Suppressor macrophage treated with lipopolysaccharide for 1 hour (primary cell): Measurements from ENCODE around the gene MYO1F.
"Not testable (repeated sequence)": the region's sequence is repeated elsewhere in the genome, so short reads cannot be mapped to it uniquely, and the experiment has no call there.

Source experiments
- DNase-seq, 3 donors: peaks; one replicate each; pipeline ENCODE4 v3.0.0-alpha.2; 2020 to 2022

MYO1F gene

DNA sequence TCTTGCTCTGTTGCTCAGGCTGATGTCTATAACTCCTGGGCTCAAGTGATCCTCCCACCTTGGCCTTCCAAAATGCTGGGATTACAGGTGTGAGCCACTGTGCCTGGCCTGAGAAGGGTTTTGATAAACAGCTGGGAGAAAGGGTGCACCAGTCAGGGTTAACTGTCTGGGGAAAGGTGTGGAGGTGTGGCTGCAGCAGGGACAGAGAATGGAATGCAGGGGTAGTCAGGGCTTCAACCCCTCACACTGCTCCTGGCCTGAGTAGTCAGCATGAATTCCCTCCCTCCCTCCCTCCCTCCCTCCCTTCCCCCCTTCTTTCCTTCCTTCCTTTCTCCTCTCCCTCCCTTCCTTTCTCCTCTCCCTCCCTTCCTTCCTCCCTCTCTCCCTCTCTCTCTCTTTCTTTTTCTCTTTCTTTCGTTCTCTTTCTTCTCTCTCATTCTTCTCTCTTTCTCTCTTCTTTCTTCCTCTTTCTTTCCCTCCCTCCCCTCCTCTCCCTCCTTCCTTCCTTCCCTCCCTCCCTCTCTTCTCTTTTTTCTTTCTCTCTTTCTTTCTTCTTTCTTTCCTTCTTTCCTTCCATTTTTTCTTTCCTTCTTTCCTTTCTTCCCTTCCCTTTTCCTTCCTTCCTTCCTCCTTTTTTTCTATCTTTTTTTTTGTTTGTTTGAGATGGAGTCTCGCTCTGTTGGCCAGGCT, 16.0 kb downstream of the MYO1F start:
- no peak for DNase-seq

DNA sequence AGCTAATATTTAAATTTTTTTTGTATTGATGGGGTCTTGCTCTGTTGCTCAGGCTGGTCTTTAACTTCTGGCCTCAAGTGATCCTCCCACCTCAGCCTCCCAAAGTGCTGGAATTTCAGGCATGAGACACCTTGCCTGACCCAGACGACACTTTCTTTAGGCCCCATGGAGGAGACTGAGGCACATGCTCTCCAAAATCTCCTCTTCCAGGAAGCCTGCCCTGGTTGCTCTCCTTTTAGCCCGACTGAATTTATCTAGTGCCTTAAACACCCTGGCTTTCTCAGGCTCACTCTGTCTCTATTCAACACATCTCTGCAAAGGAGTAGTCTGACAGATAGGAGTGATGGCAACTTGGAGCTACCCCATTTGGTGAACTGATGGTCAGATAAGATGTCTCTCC, 18.9 kb downstream of the MYO1F start:
- DNase-seq, result no peak

DNA sequence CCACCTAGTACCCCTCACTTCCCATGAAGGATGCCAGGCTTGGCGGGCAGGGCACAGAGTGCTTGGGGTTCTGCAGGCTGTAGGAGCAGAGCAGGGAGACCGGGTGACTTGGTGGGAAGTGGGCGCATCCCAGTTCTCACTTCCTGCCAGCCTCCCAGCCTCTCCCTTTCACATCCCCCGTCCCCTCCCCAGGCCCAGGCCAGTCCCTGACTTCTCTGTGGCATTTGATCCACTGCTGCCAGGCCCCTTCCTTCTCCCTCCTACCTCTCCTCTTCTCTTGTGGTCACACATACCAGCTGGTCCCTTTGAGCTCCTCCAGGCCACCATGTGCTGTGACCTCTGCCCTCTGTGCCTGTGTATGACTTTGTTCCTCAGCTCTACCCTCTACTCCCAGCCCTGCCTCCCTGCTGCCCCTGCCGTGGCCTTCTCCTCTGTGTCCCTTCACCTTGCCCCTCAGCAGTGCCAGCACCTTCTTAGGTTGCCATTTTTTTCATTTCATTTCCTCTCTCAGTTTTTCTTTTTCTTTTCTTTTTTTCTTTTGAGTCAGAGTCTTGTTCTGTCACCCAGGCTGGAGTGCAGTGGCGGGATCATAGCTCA, 19.5 kb downstream of the MYO1F start:
- DNase-seq, result peak in 2 of 3 donors; percentile 26 to 59

DNA sequence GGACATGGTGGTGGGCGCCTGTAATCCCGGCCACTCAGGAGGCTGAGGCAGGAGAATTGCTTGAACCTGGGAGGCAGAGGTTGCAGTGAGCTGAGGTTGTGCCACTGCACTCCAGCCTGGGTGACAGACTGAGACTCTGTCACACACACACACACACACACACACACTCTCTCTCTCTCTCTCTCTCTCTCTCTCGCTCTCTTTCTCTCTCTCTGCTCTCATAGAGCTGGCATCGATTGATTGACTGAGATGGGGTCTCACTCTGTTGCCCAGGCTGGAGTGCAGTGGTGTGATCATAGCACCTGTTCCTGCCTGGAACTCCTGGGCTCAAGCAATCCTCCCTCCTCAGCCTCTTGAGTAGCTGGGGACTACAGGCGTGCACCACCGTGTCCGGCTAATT, 23.5 kb downstream of the MYO1F start:
- not testable (repeated sequence) for DNase-seq

DNA sequence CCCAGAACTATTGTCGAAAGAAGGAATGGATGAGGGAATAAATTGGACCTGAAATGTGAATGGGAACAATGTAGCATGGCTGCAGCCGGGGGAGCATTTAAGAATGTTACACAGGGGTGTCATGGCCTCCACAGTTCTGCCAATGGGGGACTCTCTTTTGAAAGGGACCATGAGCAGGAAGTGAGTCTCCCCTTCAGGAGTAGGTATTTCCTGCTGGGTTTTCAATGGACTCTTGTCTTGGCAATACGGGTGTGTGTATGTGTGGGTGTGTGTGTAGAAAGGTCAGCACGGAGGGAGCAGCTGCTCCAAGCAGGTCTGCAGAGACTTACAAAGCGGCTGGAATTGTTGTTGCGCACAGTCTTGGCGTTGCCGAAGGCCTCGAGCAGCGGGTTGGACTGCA, 24.4 kb downstream of the MYO1F start:
- no peak for DNase-seq

DNA sequence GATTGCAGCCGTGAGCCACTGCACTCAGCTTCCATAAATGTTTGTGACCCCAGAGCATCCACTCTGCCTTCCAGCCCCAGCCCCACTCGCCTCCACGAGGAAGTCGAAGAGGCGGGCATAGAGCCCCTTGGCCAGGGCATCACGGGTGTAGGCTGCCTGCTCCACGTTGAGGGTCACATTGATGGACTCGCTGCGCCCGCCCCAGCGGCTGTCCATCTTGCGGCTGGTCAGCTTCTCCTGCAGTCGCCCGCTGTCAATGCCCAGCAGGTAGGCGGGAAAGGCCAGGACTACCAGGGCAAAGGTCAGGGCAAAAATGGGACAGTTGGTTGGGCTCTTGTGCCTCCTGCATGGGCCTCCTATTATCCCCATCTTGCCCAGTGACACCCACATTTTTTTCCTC, 27.2 kb downstream of the MYO1F start:
- DNase-seq, result no peak

DNA sequence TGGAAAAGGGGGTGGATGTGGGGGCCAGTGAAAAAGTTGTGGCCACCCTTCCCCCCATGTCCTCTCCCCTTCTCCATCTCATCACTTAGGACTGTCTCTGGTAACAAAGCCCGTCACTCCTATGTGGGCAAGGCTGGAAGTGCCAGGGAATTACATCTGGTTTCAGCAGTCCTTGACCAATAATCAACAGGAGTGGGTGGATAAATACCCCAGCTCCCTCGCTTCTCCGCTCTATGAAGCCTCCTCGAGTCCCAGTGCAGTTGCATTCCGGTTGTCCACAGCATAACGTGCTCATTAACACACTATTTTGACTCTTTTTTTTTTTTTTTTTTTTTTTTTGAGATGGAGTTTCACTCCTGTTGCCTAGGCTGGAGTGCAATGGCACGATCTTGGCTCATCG, 31.5 kb downstream of the MYO1F start:
- DNase-seq, result no peak

DNA sequence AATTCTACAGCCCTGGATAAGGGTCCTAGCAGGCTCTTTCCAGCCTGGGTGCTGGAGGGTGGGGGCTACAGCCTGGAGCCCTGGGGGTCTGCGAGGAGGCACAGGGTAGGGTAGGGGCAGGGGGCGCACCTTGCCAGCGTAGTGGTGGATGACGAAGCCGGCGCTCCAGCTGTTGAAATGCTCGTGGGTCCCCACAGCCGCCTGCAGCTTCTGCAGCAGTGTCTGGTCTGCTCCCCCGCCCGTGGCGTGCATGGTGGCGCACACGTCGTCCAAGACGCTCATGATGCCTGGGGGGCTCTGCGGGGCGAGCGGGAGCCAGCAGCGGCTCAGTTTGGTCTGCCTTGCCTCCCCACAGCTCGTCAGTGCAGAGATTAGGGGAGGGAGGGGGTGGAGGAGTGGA, 33.1 kb downstream of the MYO1F start:
- DNase-seq, result no peak

DNA sequence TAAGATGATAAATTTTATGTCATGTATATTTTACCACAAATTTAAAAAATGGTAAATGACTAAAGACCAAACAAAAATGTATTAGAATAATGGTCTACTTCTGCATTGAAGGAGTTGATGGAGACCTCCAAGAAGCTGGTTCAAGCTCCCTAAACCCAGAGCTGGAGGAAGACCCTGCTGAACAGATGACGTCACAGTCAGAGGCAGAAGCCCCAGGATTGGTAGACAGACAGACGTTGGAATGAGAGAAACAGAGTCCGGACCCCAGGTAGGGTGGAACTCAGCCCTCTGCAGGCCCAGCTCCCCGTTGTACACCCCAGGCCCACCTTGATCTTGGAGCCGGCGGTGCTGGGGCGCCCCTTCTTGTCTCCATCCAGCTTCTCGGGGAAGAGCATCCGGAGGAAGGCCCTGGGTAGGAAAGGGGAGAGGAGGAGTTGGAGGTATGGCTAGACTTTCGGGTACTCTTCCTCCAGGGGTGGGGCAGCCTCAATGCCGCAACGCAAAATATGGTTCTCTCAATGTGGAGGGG, 37.6 kb downstream of the MYO1F start:
- DNase-seq, result no peak

DNA sequence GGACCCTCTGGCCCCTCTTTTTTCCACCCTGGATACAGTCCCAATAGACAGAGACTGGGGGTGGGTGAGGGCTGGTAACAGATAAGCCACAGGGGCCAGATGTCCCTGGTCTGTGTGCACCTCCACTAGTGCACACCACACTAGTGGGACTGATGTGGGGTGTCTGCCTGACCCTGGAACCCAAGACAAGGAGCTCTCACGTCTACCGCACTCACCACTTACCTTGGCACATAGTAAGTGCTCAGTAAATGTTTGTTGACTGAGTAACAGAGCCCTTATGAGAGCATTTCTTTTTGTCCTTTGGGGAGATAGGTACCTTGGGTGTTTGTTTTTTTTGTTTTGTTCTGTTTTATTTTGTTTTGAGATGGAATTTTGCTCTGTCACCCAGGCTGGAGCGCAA, 40.1 kb downstream of the MYO1F start:
- no peak for DNase-seq

DNA sequence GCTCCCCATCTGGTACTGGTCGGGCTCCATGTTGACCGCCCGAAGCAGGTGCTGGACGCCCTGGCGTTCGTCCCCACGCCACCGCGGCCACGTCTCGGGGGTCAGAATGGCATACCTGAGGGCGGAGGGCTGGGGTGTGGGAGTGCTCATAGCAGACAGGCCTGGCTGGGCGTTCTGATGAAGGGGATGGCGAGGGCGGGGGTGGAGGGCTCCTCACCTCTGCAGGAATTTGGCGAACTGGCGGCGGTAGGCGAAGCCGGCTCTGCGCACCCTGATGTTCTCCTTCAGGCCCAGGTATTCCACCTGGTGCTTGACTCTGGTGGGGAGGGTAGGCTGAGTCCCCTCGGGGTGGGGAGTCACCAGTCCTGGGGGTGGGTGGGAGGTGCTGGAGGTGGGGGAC, 41.0 kb downstream of the MYO1F start:
- DNase-seq, result no peak

DNA sequence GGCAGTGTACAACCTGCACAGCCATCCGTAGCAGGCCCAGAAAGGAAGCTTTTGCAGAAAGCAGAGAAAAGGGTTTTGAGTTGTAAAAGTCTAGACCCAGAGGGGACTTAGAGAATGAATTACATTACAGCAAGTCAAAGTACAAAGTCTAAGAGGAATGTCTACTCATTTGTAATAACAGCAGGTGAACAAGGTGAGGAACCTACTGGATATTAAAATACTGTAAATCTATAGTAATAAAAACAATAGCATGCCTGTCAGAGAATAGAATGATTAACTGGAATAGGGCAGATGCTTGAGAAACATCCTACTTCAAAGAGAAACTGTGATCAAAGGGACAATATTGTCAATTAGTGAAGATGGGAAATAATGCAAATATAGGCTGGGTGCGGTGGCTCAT, 45.0 kb downstream of the MYO1F start:
- DNase-seq, result no peak

DNA sequence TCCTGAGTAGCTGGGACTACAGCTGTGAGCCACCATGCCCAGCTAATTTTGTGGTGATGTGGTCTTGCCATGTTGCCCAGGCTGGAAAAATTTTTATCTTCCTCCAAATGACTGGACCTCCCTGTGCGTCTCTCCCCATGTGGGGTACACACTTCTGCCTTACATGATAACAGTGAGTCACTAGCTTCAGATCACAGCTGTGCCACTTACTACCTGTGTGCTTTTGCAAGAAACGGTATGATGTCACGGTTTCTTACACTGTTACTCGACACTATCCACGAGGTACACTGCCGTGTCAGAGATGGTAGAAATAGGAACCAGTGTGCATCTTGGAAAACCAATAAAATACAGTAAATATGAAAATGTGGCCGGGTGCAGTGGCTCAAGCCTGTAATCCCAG, 45.8 kb downstream of the MYO1F start:
- DNase-seq, result no peak

DNA sequence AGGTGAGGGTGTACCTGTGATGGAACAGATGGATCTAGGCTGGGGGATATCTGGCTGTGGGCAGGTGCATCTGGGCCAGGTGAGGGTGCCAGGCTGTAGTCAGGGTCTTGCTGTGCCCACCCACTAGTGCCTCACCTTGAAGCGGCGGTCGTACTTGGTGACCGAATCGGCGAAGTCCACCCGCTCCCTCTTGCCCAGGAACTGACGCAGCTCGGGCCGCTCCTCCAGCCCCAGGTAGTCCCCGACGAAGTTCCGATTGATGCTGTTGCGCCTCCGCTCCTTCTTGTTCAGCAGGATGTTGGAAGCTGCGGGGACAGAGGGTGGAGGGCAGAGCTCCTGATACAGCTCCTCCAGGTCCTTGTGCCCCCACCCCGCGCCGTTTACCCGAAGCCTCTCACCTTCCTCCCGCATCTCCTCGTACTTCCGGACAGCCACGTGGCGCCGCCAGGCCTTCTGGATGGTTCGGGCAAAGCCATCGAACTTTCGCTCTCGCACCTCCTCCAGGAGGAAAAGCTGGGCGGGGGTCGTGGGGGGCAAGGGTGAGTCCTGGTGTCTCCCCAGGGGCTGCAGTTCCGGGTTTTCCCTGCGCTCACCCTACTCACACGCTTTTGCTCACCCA, 47.1 kb downstream of the MYO1F start:
- DNase-seq, result no peak

DNA sequence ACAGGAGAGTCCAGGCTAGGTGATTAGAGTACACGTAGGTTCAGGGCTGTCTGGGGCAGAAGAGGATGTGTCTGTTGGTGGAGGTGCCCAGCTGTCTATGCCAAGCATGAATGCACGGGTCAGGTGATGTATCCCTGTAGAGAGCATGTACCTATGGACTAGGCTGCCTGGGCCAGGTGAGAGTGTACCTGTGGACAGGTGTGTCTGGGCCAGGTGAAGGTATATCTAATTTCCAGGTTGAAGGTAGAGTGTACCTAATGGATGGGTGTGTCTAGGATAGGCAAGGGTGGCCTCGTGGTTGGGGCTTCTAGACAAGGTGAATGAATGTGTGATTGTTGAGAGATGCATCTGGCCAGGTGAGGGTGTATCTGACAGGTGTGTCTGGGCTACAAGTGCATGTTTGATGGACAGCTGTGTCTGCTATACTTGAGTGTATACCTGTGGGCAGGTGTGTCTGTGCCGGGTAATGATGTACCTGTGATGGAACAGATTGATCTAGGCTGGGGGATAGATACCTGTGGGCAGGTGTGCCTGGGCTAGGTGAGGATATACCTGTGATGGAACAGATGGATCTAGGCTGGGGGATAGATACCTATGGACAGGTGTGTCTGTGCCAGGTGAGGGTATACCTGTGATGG, 47.8 kb downstream of the MYO1F start:
- DNase-seq, result no peak

DNA sequence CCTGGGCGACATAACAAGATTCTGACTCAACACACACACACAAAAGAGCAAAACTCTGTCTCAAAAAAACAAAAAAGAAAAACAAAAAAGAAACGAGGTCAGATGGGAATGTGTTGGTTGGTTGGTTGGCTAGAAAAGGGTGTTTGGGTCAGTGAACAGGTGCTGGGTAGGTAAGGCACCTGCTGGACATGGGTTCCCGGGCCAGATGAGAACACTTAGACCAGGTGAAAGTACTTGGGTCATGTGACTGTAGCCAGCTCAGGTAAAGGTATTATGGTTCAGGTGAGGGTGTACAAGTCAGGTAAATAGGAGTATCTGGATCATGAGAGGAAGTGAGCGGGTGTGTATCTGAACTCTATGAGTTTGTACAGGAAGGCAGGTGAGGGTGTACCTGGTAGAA, 48.7 kb downstream of the MYO1F start:
- DNase-seq, result no peak

DNA sequence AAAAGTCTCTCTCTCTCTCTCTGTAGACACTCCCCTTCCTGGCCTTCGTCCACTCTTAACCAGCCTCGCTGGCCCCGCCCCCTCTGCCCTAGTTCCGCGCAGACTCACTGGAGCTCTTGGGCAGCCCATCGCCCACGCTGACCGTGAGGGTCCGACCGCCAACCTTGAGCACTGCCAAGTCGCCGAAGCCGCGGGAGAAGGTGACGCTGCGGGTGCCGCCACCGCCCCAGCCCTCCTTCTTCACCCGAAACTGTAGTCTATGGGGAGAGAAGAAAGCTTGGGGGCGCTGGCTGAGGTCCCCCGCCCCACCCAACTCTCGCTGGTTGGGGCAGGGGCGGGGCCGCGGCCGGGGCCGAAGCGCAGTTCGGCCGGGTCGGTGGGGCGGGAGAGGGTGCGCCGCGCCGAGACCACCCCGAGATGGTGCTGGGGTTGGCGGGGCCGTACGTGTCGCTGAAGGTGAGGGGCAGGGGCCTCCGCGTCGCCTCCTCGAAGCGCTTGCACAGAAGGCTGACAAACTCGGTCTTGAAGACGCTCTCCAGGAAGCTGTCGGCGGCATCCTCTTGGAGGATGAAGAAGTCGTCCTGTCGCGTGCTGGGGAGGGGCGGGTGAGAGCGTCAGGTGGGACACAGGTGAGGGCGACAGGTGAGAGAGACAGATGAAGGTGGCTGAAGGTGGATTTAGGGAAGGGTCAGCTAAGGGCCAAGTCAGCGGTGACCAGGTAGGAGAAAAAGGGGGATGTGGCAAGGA, 50.7 kb downstream of the MYO1F start:
- DNase-seq, result peak in 1 of 3 donors; percentile 35

DNA sequence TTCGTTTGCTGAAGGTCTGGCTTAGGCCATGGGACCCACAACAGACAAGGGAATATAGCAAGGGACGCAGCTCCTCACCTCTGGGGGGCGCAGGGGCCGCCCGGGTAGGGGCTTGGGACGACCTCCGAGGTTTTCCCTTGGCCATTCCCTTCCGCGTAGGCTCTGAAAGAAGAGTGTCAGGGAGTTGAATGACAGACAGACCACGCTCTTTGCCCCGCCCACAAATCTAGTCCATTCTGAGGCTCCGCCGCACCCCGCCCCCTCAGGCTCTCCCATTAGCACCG, 51.9 kb downstream of the MYO1F start:
- no peak for DNase-seq

DNA sequence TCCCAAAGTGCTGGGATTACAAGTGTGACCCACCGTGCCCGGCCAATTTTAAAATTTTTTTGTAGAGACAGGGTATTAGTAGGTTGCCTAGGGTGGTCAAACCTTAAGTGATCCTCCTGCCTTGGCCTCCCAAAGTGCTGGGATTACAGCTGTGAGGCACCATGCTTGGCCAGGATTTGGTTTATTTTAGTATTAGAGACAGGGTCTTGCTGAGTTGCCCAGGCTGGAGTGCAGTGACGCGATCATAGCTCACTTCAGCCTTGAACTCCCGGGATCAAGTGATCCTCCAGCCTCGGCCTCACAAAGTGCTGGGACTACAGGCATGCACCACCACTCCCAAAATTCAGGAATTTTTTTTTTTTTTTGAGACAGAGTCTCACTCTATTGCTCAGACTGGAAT, 57.9 kb downstream of the MYO1F start:
- no peak for DNase-seq

DNA sequence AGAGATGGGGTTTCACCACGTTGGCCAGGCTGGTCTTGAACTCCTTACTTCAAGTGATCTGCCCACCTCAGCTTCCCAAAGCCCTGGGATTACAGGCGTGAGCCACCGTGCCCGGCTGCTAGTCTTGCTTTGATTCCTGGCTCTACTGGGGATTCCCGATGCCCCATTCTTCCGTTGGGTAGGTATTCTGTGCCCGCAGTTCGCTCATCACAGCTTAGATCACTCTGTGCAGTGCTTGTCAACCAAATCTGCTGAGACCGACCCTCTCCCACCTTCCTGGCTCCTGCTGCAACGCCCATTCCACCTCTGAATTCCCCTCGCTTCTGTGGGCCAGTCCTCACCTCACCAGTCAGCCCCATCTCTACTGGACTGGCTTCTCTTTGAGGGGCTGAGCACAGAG, 58.7 kb downstream of the MYO1F start:
- no peak for DNase-seq

DNA sequence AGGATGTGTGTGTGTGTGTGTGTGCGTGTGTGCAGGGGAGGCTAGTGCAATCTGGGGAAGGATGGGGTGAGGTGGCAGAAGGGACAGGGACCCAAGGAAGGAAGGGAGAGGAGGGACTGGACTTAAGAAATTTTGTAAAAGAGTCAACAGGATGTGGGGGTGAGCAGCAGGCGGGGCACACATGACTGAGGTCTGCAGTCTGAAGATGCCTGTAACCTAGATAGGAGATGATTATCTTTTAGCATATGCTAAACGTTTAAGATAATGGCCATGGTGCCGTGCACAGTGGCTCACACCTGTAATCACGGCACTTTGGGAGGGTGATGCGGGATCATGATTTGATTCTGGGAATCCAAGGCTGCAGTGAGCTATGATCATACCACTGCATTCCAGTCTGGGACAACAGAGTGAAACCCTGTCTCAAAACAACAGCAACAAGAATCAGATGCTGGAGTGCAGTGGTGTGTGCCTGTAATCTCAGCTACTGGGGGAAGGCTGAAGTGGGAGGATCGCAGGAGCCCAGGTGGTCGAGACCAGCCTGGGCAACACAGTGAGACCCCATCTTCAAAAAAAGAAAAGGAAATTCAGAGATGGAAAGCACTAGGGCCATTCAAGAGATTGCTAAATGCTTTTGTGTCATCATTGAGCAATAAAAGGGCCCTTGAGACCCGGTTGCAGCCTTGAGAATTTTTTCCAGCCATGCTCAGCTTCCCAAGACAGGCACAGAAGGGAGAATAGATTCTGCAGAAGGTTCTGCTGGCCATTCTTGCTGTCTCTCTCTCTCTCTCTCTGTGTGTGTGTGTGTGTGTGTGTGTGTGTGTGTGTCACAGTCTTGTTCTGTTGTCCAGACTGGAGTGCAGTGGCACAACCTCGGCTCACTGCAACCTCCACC, 59.4 kb downstream of the MYO1F start:
- peak; percentile 85 to 89 (median 88) for DNase-seq

DNA sequence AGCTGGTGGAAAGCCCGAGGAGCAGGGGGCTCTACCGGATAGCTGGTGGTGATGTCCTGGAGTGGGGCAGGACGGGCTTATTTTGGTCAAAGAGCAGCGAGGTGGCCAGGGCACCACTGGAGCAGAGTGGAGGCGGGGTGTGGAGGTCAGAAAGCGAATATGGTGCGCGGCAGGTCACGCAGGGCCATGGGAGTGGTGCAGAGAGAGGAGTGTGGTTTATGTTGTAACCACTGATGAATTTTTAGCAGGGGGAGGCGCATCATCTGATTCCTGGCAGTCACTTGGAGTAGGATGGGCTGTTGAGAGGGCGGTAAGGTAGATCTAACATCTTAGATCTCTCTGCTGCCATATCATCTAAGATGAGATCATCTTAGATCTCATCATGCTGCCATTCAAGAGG, 61.9 kb downstream of the MYO1F start:
- DNase-seq, result peak; percentile 75 to 79 (median 78)
